Measurements from ENCODE around the gene MRNIP.

DNA sequence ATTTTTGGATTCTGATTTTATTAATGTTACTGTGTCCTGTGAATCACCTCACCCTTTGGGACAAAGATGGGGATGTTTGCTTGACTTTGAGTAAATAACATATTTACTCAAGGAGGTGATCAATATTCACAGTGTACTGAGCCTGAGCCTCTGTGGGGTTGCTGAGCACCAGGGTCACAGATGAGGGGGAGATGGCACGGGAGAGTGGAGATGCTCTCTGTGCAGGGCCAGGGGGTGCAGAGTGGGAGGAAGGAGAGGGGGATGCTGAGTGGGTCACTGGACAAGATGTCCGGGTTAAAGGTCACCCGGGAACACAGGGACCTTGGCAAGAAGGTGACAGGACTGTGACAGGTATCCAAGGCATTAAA, 33.9 kb downstream of the MRNIP start:
- no peak for TF ChIP-seq CTCF (IDR thresholded peaks at IDR 0.05)
- TF ChIP-seq POLR2A (IDR thresholded peaks at IDR 0.05): no peak

All from lower leg skin (tissue), 3 donors.